Measurements from ENCODE around the gene LRSAM1. TPM values are rescaled to one million over a fixed set of nuclear protein-coding genes. Genes with fewer than 3 reads are reported as not detected.
A peak's percentile ranks its signal among the peaks of the same experiment; 100 is the strongest.

The LRSAM1 gene
- total and polyA plus RNA-seq, 4 donors: 6.6 to 9.7 (median 7.1) TPM

DNA sequence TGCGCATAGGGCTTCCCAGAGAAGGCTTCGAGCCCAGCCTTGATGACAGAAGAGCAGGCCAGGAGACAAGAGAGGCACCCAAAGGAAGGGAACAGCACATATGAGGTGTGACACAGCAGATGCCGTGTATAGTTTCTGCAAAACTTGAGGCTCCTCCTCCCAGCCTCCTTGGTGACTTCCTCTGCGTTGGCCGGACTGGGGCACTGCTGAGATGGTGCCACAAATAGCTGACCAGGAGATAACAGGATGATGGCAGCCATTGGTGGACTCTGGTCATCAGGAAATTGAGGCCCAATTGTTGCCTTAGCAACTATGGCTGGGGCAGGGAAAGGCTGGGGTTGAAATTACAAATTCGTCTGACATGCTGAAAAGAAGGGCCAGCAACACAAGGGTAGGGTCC lies 32.0 kb upstream of the LRSAM1 start (continued):
- no peak for TF ChIP-seq REST (IDR thresholded peaks at IDR 0.05)
- no peak for TF ChIP-seq GABPA (IDR thresholded peaks at IDR 0.05 in 1 of 2, conservative IDR thresholded peaks at IDR 0.05 in 1 of 2)

GRCh38 chr9:127421057-127421456 lies 30.3 kb upstream of the LRSAM1 start:
- no peaks in the 10 kb centered on the region for H3K27me3 ChIP-seq (ENCODE audit: control insufficient read depth in 4 of 4, insufficient read depth in 4 of 4, low read length in 3 of 4)
- peaks cover 5 to 42% (median 36%) of the 10 kb centered on the region in 4 donors for H3K4me1 ChIP-seq (ENCODE audit: control insufficient read depth in 4 of 4, insufficient read depth in 4 of 4, low read length in 3 of 4)
- TF ChIP-seq HNF4A (conservative IDR thresholded peaks at IDR 0.05) (peak; percentile 16 to 18), FOXA2 (IDR thresholded peaks at IDR 0.05) (no peak)
- no peaks in the 10 kb centered on the region for H3K36me3 ChIP-seq (ENCODE audit: control insufficient read depth in 4 of 4, insufficient read depth in 3 of 4, low read depth in 1 of 4, low read length in 3 of 4)
- WGBS: 71% methylated on average over 7 of the region's 7 CpGs
- no peaks in the 10 kb centered on the region for H3K9me3 ChIP-seq (ENCODE audit: control insufficient read depth in 4 of 4, low read length in 3 of 4)
- no peak overlapping the region for H3K9ac ChIP-seq (ENCODE audit: low read depth in 1 of 2, low read length in 2 of 2)
- no peak overlapping the region for H3K4me3 ChIP-seq (ENCODE audit: low read depth in 1 of 3, low read length in 3 of 3)
- no peak overlapping the region for H3K27ac ChIP-seq (ENCODE audit: low read depth in 1 of 2, low read length in 2 of 2)
- DNase-seq (ENCODE audit: low spot score): no peak

DNA sequence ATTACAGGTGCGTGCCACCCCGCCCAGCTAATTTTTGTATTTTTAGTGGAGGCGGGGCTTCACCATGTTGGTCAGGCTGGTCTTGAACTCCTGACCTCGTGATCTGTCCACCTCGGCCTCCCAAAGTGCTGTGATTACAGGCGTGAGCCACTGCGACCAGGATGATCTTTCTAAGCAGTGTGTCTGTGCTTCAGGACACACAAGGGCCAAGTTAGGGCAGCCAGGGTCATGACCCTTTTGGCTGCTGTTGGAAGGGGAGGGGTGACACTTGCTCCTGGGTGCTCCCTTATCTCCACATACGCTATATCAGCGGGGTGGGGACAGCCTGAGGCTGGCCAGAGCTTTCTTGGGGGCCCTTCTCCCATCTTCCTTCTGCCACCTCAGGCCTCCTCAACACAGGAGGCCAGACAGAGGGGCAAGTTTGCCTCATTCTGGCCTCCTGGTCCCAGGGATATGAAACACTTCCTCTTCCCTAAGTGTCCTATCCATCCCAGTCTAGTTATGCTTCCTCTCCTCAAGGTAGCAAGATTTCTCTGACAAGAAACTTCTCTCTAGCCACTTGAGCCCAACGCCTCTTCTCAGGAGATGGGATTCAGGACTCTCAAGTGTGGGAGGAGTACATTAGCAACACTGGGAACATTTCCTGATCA lies 29.1 kb upstream of the LRSAM1 start:
- TF ChIP-seq, protein P1, sequence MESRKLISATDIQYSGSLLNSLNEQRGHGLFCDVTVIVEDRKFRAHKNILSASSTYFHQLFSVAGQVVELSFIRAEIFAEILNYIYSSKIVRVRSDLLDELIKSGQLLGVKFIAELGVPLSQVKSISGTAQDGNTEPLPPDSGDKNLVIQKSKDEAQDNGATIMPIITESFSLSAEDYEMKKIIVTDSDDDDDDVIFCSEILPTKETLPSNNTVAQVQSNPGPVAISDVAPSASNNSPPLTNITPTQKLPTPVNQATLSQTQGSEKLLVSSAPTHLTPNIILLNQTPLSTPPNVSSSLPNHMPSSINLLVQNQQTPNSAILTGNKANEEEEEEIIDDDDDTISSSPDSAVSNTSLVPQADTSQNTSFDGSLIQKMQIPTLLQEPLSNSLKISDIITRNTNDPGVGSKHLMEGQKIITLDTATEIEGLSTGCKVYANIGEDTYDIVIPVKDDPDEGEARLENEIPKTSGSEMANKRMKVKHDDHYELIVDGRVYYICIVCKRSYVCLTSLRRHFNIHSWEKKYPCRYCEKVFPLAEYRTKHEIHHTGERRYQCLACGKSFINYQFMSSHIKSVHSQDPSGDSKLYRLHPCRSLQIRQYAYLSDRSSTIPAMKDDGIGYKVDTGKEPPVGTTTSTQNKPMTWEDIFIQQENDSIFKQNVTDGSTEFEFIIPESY (IDR thresholded peaks at IDR 0.05): no peak
- TF ChIP-seq TAF1 (conservative IDR thresholded peaks at IDR 0.05) (no peak), YY1 (IDR thresholded peaks at IDR 0.05) (no peak), EGR1 (IDR thresholded peaks at IDR 0.05; ENCODE audit: low read depth in 2 of 2) (no peak), RXRA (IDR thresholded peaks at IDR 0.05) (peak in 1 of 2 donors; percentile 28)
- H3K27ac ChIP-seq (ENCODE audit: low read depth in 1 of 2, low read length in 2 of 2): no peak overlapping the region
- no peak overlapping the region for H3K9ac ChIP-seq (ENCODE audit: low read depth in 1 of 2, low read length in 2 of 2)
- no peaks in the 10 kb centered on the region for H3K36me3 ChIP-seq (ENCODE audit: control insufficient read depth in 4 of 4, insufficient read depth in 3 of 4, low read depth in 1 of 4, low read length in 3 of 4)
- no peaks in the 10 kb centered on the region for H3K27me3 ChIP-seq (ENCODE audit: control insufficient read depth in 4 of 4, insufficient read depth in 4 of 4, low read length in 3 of 4)
- H3K9me3 ChIP-seq (ENCODE audit: control insufficient read depth in 4 of 4, low read length in 3 of 4): no peaks in the 10 kb centered on the region
- no peak for DNase-seq (ENCODE audit: low spot score)
- H3K4me1 ChIP-seq (ENCODE audit: control insufficient read depth in 4 of 4, insufficient read depth in 4 of 4, low read length in 3 of 4): peaks cover 5 to 42% (median 36%) of the 10 kb centered on the region in 4 donors
- WGBS: 65% methylated on average over 10 of the region's 10 CpGs
- no peak overlapping the region for H3K4me3 ChIP-seq (ENCODE audit: low read depth in 1 of 3, low read length in 3 of 3)

DNA sequence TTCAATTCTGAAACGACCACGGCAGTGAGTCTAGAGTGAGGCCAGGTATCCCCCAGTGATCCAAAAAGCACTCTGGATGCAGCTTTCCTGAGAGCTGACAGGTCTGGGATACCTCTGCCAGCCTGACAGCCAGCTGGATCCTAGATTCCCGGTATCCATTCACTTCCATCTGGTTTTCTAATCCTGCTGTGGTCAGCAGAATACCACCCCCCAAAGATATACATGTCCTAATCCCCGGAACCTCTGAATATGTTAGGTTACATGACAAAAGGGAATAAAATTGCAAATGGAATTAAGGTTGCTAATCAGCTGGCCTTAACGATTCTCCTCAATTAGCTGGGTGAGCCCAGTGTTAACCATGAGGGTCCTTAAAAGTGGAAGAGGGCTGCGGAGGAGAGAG lies 28.5 kb upstream of the LRSAM1 start:
- Histone ChIP-seq H3K27ac (ENCODE audit: low read depth in 1 of 2, low read length in 2 of 2) (no peak overlapping the region), H3K4me1 (ENCODE audit: control insufficient read depth in 4 of 4, insufficient read depth in 4 of 4, low read length in 3 of 4) (peaks cover 5 to 42% (median 36%) of the 10 kb centered on the region in 4 donors)
- WGBS: 66% methylated on average over 6 of the region's 6 CpGs

More for the DNA sequence above, 28.5 kb upstream of the LRSAM1 start:
- Histone ChIP-seq H3K27me3 (ENCODE audit: control insufficient read depth in 4 of 4, insufficient read depth in 4 of 4, low read length in 3 of 4) (no peaks in the 10 kb centered on the region), H3K4me3 (ENCODE audit: low read depth in 1 of 3, low read length in 3 of 3) (peak overlapping the region; percentile 89 to 95 (median 92)), H3K36me3 (ENCODE audit: control insufficient read depth in 4 of 4, insufficient read depth in 3 of 4, low read depth in 1 of 4, low read length in 3 of 4) (no peaks in the 10 kb centered on the region), H3K9ac (ENCODE audit: low read depth in 1 of 2, low read length in 2 of 2) (peak overlapping the region in 1 of 2 donors; percentile 88), H3K9me3 (ENCODE audit: control insufficient read depth in 4 of 4, low read length in 3 of 4) (no peaks in the 10 kb centered on the region)
- no peak for DNase-seq (ENCODE audit: low spot score)
- TF ChIP-seq ATF3 (IDR thresholded peaks at IDR 0.05) (no peak), EGR1 (IDR thresholded peaks at IDR 0.05; ENCODE audit: low read depth in 2 of 2) (no peak), RAD21 (IDR thresholded peaks at IDR 0.05) (no peak), GABPA (IDR thresholded peaks at IDR 0.05 in 1 of 2, conservative IDR thresholded peaks at IDR 0.05 in 1 of 2) (no peak), RXRA (IDR thresholded peaks at IDR 0.05) (no peak), NR2F2 (IDR thresholded peaks at IDR 0.05) (no peak), REST (IDR thresholded peaks at IDR 0.05) (no peak), HNF4G (IDR thresholded peaks at IDR 0.05) (no peak), JUND (IDR thresholded peaks at IDR 0.05) (no peak), FOXA1 (IDR thresholded peaks at IDR 0.05) (no peak), SP1 (IDR thresholded peaks at IDR 0.05) (no peak)
- TF ChIP-seq, protein P2, sequence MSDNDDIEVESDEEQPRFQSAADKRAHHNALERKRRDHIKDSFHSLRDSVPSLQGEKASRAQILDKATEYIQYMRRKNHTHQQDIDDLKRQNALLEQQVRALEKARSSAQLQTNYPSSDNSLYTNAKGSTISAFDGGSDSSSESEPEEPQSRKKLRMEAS (IDR thresholded peaks at IDR 0.05): no peak

All from liver (tissue), 9 donors.